A549 (cell line): ENCODE data around the gene CPS1. TPM values are rescaled to one million over a fixed set of nuclear protein-coding genes. Genes with fewer than 3 reads are reported as not detected.

Experiments used
- ATAC-seq, 2 experiments: fragments of 200-7000 bp in 1 of 2; fragments of >200 bp in 1 of 2; cut with Nextera tagmentation in 1 of 2; cut with Tn5 transposase in 1 of 2; 3 replicates each; pipeline versions ENCODE4 v1.8.0 to v1.9.1; 2018 to 2020; ENCODE audit warnings: mild to moderate bottlenecking in 1 of 2, moderate library complexity in 1 of 2
- CTCF ChIA-PET: fragments of 300-600 bp; sonication (Branson Sonifier 250); formaldehyde crosslinking; extraction: SDS; loops from one replicate; lab custom pipeline; 2021; ENCODE audit warnings: antibody characterized with exemption, inconsistent platforms; lab: Yijun Ruan, JAX
- POLR2A ChIA-PET: fragments of 350-600 bp; formaldehyde crosslinking; extraction: SDS; loops from one replicate; lab custom pipeline; 2021; ENCODE audit warnings: antibody characterized with exemption, inconsistent platforms; lab: Yijun Ruan, JAX
- DNase-seq, 2 experiments: peaks; one replicate each; pipeline versions ENCODE4 v3.0.0 to v3.0.0-alpha.2; 2011 to 2016; ENCODE audit warnings: low read depth in 1 of 2, low spot score in 1 of 2
- FAIRE-seq: peaks from 2 replicates; lab custom pipeline; 2011; peaks lifted over from hg19 to GRCh38; lab: Jason Lieb, UNC
- H3K27ac ChIP-seq, 2 experiments: fragments of >200 bp; sonication (Bioruptor Twin); formaldehyde crosslinking; 3 replicates each; pipeline ENCODE4 v1.5.1; 2016 to 2017
- H3K4me1 ChIP-seq: fragments of >200 bp; sonication (Bioruptor Twin); formaldehyde crosslinking; 3 replicates; pipeline ENCODE4 v1.6.1; 2016
- H3K4me2 ChIP-seq: fragments of >200 bp; sonication (Bioruptor Twin); formaldehyde crosslinking; 3 replicates; pipeline ENCODE4 v1.6.1; 2016
- H3K4me3 ChIP-seq: fragments of >200 bp; sonication (Bioruptor Twin); formaldehyde crosslinking; 3 replicates; pipeline ENCODE4 v1.5.1; 2016
- H3K9me3 ChIP-seq: fragments of >200 bp; sonication (Bioruptor Twin); formaldehyde crosslinking; 3 replicates; pipeline ENCODE4 v1.6.1; 2016
- BCL3 ChIP-seq: fragments of >200 bp; sonication (Bioruptor Twin); formaldehyde crosslinking; IDR thresholded peaks from 3 replicates; pipeline ENCODE4 v1.6.1; 2016
- CBX8 ChIP-seq: fragments of 200-600 bp; sonication (generic); IDR thresholded peaks from 2 replicates; pipeline ENCODE4 v1.6.1; 2016
- CEBPB ChIP-seq, 2 experiments: fragments of >200 bp in 1 of 2; sonication (Bioruptor Twin) in 1 of 2; formaldehyde crosslinking in 1 of 2; IDR thresholded peaks; 2 replicates each; pipeline ENCODE4 v1.6.1; 2012 to 2016
- EHF ChIP-seq: fragments of 250-450 bp; sonication (Bioruptor Pico); IDR thresholded peaks from 2 replicates; pipeline ENCODE4 v1.5.0; 2020; ENCODE audit warnings: mild to moderate bottlenecking
- ESRRA ChIP-seq: fragments of 150-350 bp; IDR thresholded peaks from 2 replicates; pipeline ENCODE4 v1.6.1; 2014; ENCODE audit warnings: mild to moderate bottlenecking, low read length, borderline replicate concordance
- GATA3 ChIP-seq: IDR thresholded peaks from 2 replicates; pipeline ENCODE4 v1.6.1; 2012; ENCODE audit warnings: borderline replicate concordance
- HES2 ChIP-seq: fragments of >200 bp; sonication (Bioruptor Twin); formaldehyde crosslinking; IDR thresholded peaks from 2 replicates; pipeline ENCODE4 v1.6.1; 2016
- HOXB13 ChIP-seq: fragments of 250-450 bp; sonication (Bioruptor Pico); IDR thresholded peaks from 2 replicates; pipeline ENCODE4 v1.5.0; 2020; ENCODE audit warnings: low read depth, mild to moderate bottlenecking, moderate library complexity
- KDM5A ChIP-seq: fragments of 200-600 bp; sonication (generic); IDR thresholded peaks from 2 replicates; pipeline ENCODE4 v1.6.1; 2016; ENCODE audit warnings: antibody characterized with exemption, mild to moderate bottlenecking
- MAFK ChIP-seq: fragments of 450-650 bp; IDR thresholded peaks from 2 replicates; pipeline ENCODE4 v1.6.1; 2014; ENCODE audit not compliant: partially characterized antibody
- MAZ ChIP-seq: fragments of 150-350 bp; IDR thresholded peaks from 2 replicates; pipeline ENCODE4 v1.6.1; 2014; ENCODE audit warnings: antibody characterized with exemption, low read depth, low read length, borderline replicate concordance
- MYC ChIP-seq: IDR thresholded peaks from 2 replicates; pipeline ENCODE4 v1.6.1; 2012; ENCODE audit warnings: mild to moderate bottlenecking, inconsistent platforms, low read length, improper control_type of control experiment, borderline replicate concordance
- NFE2L2 ChIP-seq: fragments of 150-350 bp; conservative IDR thresholded peaks from 2 replicates; pipeline ENCODE4 v1.6.1; 2014; ENCODE audit warnings: low read length
- NR3C1 ChIP-seq: fragments of >200 bp; sonication (Bioruptor Twin); formaldehyde crosslinking; IDR thresholded peaks from 3 replicates; pipeline ENCODE4 v1.6.1; 2017
- RAD21 ChIP-seq, 2 experiments: fragments of >200 bp in 1 of 2; sonication (Bioruptor Twin) in 1 of 2; formaldehyde crosslinking in 1 of 2; IDR thresholded peaks in 1 of 2; conservative IDR thresholded peaks in 1 of 2; 2 replicates in 1 of 2; 3 replicates in 1 of 2; pipeline ENCODE4 v1.6.1; 2012 to 2018; ENCODE audit warnings: inconsistent platforms in 1 of 2
- RFX5 ChIP-seq: fragments of 450-650 bp; IDR thresholded peaks from 2 replicates; pipeline ENCODE4 v1.7.1; 2014; ENCODE audit warnings: antibody characterized with exemption, mild to moderate bottlenecking, moderate library complexity
- SMC3 ChIP-seq: fragments of >200 bp; sonication (Bioruptor Twin); formaldehyde crosslinking; IDR thresholded peaks from 3 replicates; pipeline ENCODE4 v1.6.1; 2018; ENCODE audit warnings: inconsistent platforms
- SREBF2 ChIP-seq: fragments of 450-650 bp; IDR thresholded peaks from 2 replicates; pipeline ENCODE4 v1.6.1; 2014; ENCODE audit warnings: mild to moderate bottlenecking, moderate library complexity
- ZC3H11A ChIP-seq: fragments of 450-650 bp; IDR thresholded peaks from 2 replicates; pipeline ENCODE4 v1.6.1; 2014; ENCODE audit warnings: antibody characterized with exemption, mild to moderate bottlenecking
- ZSCAN20 ChIP-seq: fragments of 250-450 bp; sonication (Bioruptor Pico); IDR thresholded peaks from 2 replicates; pipeline ENCODE4 v1.8.0; 2022; ENCODE audit warnings: mild to moderate bottlenecking, moderate library complexity
- WGBS: methylation state at CpG from one replicate; pipeline ENCODE4 v1.1.6; 2017; ENCODE audit errors: missing lambda C conversion rate; 5-methylcytosine and 5-hydroxymethylcytosine counted together
- polyA plus RNA-seq, 4 experiments: library from polyadenylated mRNA; depleted of rRNA in 3 of 4; stranded (reverse); fragments of >200 nt; fragmentation: RNase III in 1 of 4; extraction: RNeasy Plus Mini Kit Qiagen cat#74134 plus additional on column Dnase treatment in 1 of 4; gene quantifications; 2 replicates in 3 of 4; 3 replicates in 1 of 4; pipeline ENCODE4 v1.2.3, GENCODE V29; 2011 to 2017
- TF ChIP-seq, protein P1 (sequence below): fragments of 250-450 bp; sonication (Bioruptor Pico); IDR thresholded peaks from 2 replicates; pipeline ENCODE4 v1.5.0; 2021; ENCODE audit warnings: mild to moderate bottlenecking, moderate library complexity, borderline replicate concordance
- TF ChIP-seq, protein P2 (sequence below): fragments of 200-600 bp; sonication (generic); IDR thresholded peaks from 2 replicates; pipeline ENCODE4 v1.6.1; 2016; ENCODE audit warnings: antibody characterized with exemption, mild to moderate bottlenecking, moderate library complexity
- TF ChIP-seq, protein P3 (sequence below): fragments of >200 bp; sonication (Bioruptor Twin); formaldehyde crosslinking; IDR thresholded peaks from 3 replicates; pipeline ENCODE4 v1.5.1; 2016

CPS1 gene
- polyA plus RNA-seq, 2 of the 4 experiments (the other 2 are of a cell fraction) = 16.1 to 61.3 TPM

DNA sequence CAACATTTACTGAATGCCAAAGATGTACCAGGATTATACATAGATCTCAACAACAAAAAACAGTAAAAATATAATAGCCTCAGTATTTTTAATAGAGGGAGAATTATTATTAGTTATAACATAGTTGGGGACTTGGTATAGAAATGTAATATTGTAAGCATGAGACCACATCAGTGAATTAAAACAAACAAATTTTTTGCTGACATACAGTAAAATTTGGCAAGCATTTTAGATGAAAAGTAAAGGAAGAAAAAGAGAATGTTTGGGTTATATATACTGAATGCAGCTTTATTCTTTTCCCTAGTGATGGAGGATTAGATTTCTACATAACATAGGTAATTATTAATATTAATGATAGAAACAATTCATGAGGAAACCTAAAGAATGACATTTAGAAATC is 10.9 kb downstream of the CPS1 start:
- Histone ChIP-seq H3K4me2 (no peak overlapping the region), H3K4me1 (peaks cover 5% of the 10 kb centered on the region; the same call in 1 of the 3 replicates), H3K4me3 (no peak overlapping the region), H3K9me3 (no peaks in the 10 kb centered on the region), H3K27ac (no peak overlapping the region)
- POLR2A ChIA-PET = no interaction called here
- no peak for FAIRE-seq
- ATAC-seq = no peak
- no peak for TF ChIP-seq ZSCAN20 (CRISPR knock-in tag)
- peak; percentile 75 for TF ChIP-seq MAFK
- TF ChIP-seq NR3C1 = no peak
- no peak for DNase-seq
- CTCF ChIA-PET = no interaction called here

- ATAC-seq (no peak), FAIRE-seq (no peak), DNase-seq (no peak)
- ChIA-PET POLR2A (no interaction called here), CTCF (no interaction called here)
- 12% methylated on average over 2 of the region's 2 CpGs for WGBS
- no peaks in the 10 kb centered on the region for H3K9me3 ChIP-seq
- H3K4me3 ChIP-seq = no peak overlapping the region
- H3K27ac ChIP-seq = no peak overlapping the region
- H3K4me1 ChIP-seq = no peaks in the 10 kb centered on the region
- no peak overlapping the region for H3K4me2 ChIP-seq
- TF ChIP-seq, protein P1, sequence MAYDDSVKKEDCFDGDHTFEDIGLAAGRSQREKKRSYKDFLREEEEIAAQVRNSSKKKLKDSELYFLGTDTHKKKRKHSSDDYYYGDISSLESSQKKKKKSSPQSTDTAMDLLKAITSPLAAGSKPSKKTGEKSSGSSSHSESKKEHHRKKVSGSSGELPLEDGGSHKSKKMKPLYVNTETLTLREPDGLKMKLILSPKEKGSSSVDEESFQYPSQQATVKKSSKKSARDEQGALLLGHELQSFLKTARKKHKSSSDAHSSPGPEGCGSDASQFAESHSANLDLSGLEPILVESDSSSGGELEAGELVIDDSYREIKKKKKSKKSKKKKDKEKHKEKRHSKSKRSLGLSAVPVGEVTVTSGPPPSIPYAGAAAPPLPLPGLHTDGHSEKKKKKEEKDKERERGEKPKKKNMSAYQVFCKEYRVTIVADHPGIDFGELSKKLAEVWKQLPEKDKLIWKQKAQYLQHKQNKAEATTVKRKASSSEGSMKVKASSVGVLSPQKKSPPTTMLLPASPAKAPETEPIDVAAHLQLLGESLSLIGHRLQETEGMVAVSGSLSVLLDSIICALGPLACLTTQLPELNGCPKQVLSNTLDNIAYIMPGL (CRISPR knock-in tag) = no peak
- no peak for TF ChIP-seq ZC3H11A
- TF ChIP-seq, protein P2, sequence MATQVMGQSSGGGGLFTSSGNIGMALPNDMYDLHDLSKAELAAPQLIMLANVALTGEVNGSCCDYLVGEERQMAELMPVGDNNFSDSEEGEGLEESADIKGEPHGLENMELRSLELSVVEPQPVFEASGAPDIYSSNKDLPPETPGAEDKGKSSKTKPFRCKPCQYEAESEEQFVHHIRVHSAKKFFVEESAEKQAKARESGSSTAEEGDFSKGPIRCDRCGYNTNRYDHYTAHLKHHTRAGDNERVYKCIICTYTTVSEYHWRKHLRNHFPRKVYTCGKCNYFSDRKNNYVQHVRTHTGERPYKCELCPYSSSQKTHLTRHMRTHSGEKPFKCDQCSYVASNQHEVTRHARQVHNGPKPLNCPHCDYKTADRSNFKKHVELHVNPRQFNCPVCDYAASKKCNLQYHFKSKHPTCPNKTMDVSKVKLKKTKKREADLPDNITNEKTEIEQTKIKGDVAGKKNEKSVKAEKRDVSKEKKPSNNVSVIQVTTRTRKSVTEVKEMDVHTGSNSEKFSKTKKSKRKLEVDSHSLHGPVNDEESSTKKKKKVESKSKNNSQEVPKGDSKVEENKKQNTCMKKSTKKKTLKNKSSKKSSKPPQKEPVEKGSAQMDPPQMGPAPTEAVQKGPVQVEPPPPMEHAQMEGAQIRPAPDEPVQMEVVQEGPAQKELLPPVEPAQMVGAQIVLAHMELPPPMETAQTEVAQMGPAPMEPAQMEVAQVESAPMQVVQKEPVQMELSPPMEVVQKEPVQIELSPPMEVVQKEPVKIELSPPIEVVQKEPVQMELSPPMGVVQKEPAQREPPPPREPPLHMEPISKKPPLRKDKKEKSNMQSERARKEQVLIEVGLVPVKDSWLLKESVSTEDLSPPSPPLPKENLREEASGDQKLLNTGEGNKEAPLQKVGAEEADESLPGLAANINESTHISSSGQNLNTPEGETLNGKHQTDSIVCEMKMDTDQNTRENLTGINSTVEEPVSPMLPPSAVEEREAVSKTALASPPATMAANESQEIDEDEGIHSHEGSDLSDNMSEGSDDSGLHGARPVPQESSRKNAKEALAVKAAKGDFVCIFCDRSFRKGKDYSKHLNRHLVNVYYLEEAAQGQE = no peak
- TF ChIP-seq HES2 = no peak
- no peak for TF ChIP-seq KDM5A
- no peak for TF ChIP-seq MAZ
- TF ChIP-seq CBX8 = no peak
- TF ChIP-seq NFE2L2 = no peak
- TF ChIP-seq NR3C1 = no peak
- no peak for TF ChIP-seq SREBF2
- TF ChIP-seq GATA3 = no peak
- TF ChIP-seq ESRRA = no peak
- TF ChIP-seq HOXB13 (CRISPR knock-in tag) = no peak
- TF ChIP-seq RFX5 = no peak
- TF ChIP-seq EHF (CRISPR knock-in tag) = no peak
- TF ChIP-seq MYC = no peak
These were observed 11.7 kb downstream of the CPS1 start for GRCh38 chr2:210568108-210568507.

DNA sequence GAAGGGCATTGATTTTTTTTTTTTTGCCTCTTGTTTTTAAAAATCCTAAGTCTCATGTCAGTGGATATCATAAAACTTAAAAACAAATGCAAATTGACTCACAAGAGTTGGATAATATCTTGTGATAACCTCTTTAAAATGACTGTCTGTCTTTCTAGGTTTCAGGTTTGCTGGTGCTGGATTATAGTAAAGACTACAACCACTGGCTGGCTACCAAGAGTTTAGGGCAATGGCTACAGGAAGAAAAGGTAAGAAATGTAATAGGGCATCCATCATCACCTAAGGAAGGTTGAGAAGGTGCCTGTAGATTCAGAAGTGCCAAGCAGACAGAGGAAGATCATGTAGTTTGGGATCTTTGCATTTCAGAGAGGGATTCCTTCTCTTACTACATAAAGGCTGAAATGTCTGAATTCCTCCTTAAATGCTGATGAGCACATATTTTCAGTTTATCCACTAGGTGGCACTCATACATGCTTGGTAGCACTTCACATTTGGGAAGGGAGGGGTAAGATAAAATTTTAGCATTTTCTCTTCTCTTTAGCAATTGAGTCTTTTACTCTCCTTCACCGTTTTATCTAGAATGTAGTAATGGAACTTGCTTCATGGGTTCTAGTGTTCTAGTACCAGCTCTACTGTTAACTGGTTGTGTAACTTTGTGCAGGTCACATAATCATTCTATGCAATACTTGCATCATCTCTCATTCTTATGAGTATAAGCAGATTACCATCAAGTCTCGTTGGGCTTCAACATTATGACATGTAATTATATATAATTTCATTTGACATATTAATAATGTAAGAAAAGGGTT is 21.1 kb downstream of the CPS1 start:
- DNase-seq (peak; percentile 18 to 56), ATAC-seq (peak in 1 of 2 experiments; percentile 85; a peak in 3 of 6 replicates), FAIRE-seq (peak; percentile 70)
- Histone ChIP-seq H3K4me2 (no peak overlapping the region), H3K4me3 (no peak overlapping the region), H3K4me1 (no peaks in the 10 kb centered on the region), H3K27ac (no peak overlapping the region; a peak in 1 of 6 replicates), H3K9me3 (no peaks in the 10 kb centered on the region)
- WGBS = 4% methylated on average over 2 of the region's 2 CpGs
- ChIA-PET POLR2A (no interaction called here), CTCF (interaction anchor here (1.5 kb wide), 1 partner anchor 16 kb away, joined by 4 read pairs; no protein-coding TSS in a partner anchor)
- TF ChIP-seq BCL3 = no peak
- TF ChIP-seq RAD21 (conservative IDR thresholded peaks at IDR 0.05 in 1 of 2, IDR thresholded peaks at IDR 0.05 in 1 of 2) = peak; percentile 47 to 51; a peak in 4 of 5 replicates
- TF ChIP-seq, protein P3, sequence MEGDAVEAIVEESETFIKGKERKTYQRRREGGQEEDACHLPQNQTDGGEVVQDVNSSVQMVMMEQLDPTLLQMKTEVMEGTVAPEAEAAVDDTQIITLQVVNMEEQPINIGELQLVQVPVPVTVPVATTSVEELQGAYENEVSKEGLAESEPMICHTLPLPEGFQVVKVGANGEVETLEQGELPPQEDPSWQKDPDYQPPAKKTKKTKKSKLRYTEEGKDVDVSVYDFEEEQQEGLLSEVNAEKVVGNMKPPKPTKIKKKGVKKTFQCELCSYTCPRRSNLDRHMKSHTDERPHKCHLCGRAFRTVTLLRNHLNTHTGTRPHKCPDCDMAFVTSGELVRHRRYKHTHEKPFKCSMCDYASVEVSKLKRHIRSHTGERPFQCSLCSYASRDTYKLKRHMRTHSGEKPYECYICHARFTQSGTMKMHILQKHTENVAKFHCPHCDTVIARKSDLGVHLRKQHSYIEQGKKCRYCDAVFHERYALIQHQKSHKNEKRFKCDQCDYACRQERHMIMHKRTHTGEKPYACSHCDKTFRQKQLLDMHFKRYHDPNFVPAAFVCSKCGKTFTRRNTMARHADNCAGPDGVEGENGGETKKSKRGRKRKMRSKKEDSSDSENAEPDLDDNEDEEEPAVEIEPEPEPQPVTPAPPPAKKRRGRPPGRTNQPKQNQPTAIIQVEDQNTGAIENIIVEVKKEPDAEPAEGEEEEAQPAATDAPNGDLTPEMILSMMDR = peak; percentile 73
- no peak for TF ChIP-seq ZSCAN20 (CRISPR knock-in tag)
- peak; percentile 46 for TF ChIP-seq SMC3
- TF ChIP-seq CEBPB (IDR thresholded peaks at IDR 0.05) = 0 out of 4 replicates have a peak, but pooled peaks of 1 of the 2 experiments have one; percentile 23
- peak; percentile 90 for TF ChIP-seq MAFK
- no peak for TF ChIP-seq NFE2L2
